Brain microvascular endothelial cell (primary cell): ENCODE measurements around the gene ZYX.
A peak's percentile ranks its signal among the peaks of the same experiment; 100 is the strongest.

Experiments
- DNase-seq: peaks from one replicate; pipeline ENCODE4 v3.0.0-alpha.2; 2020
- H3K27ac ChIP-seq: fragments of 250-450 bp; sonication (Bioruptor Pico); 2 replicates; pipeline ENCODE4 v1.5.1; 2020; ENCODE audit warnings: mild to moderate bottlenecking, moderate library complexity
- H3K27me3 ChIP-seq: fragments of 250-450 bp; sonication (Bioruptor Pico); replicated peaks from 2 replicates; pipeline ENCODE4 v1.5.1; 2020; ENCODE audit warnings: mild to moderate bottlenecking
- H3K36me3 ChIP-seq: fragments of 250-450 bp; sonication (Bioruptor Pico); replicated peaks from 2 replicates; pipeline ENCODE4 v1.5.1; 2020; ENCODE audit warnings: mild to moderate bottlenecking
- H3K4me3 ChIP-seq: 2 replicates; pipeline ENCODE4 v1.5.1; 2011; ENCODE audit warnings: low read depth, mild to moderate bottlenecking, control low read depth, low read length, moderate library complexity
- CTCF ChIP-seq: IDR thresholded peaks from 2 replicates; pipeline ENCODE4 v1.5.1; 2011; ENCODE audit warnings: low read depth, mild to moderate bottlenecking, moderate library complexity, low read length, control low read depth, inconsistent platforms; ENCODE audit errors: missing control alignments
- in situ Hi-C: cut with HindIII; loops from 2 replicates; pipeline ENCODE4 v1.10.0; 2017; ENCODE audit warnings: low sequenced_read_pairs, low pct_ligation_motif_present

Gene ZYX

GRCh38 chr7:143374561-143374960, 6.6 kb upstream of the ZYX start:
- in situ Hi-C loops = no loop called here

GRCh38 chr7:143375298-143376034, 5.7 kb upstream of the ZYX start:
- no peak overlapping the region for H3K4me3 ChIP-seq
- no peaks in the 10 kb centered on the region for H3K27me3 ChIP-seq
- in situ Hi-C loops = no loop called here
- DNase-seq = no peak
- no peaks in the 10 kb centered on the region for H3K36me3 ChIP-seq
- no peak overlapping the region for H3K27ac ChIP-seq
- no peak for TF ChIP-seq CTCF

More at GRCh38 chr7:143374561-143374960, 6.6 kb upstream of the ZYX start:
- H3K27me3 ChIP-seq = no peaks in the 10 kb centered on the region
- no peak overlapping the region for H3K4me3 ChIP-seq
- TF ChIP-seq CTCF = no peak
- H3K27ac ChIP-seq = no peak overlapping the region
- DNase-seq = no peak
- H3K36me3 ChIP-seq = no peaks in the 10 kb centered on the region

DNA sequence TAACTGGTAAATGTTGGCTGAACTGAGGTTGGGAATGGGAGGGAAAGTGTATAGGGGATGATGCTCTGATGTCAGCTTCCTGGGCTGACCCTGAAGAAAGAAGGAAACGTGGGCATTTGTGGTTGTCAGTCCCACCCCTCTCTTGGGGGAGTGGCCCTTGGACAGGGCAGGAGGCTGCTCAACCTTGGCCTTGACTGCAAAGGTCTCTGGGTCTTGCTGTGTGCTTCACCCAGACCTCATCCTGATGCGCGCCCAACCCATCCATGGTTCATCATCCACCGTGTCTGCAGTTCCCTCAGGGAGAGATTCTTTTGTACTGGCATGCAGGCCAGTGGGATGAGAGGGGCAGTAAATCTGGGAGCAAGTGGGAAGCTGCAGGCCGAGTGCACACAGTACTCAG, 4.7 kb upstream of the ZYX start:
- DNase-seq = no peak
- Histone ChIP-seq H3K27me3 (no peaks in the 10 kb centered on the region), H3K27ac (no peak overlapping the region), H3K4me3 (no peak overlapping the region), H3K36me3 (peaks cover 2% of the 10 kb centered on the region)
- TF ChIP-seq CTCF = no peak
- in situ Hi-C loops = no loop called here

DNA sequence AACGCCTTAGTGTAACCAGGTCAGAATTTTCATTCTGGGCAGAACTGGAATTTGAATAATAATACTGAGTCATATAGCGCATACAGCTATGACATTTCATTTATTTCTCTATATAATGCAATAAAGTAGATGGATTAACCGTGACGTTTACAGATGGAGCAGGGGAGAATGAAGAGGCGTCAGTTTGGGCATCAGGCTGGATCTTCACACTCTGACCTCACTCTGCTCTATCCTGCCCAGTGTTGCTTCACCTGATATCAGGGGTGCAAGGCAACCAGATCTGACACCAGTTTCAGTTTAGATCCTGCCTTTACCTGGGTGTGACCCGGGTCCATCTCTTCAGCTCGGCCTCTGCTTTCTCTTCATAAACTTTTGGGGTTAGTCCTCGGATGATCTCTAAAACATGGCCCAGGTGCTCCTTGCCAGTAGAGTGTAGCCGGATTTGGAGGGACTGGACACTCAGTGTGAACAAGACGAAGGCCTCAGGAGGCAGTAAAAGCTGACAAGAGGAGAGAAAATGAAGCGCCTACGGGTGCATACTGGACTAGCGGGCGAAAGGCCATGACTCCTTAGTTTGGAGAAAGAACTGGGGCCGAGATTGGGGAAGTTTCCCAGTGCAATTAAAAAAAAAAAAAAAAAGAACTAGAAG, 1.4 kb upstream of the ZYX start:
- Histone ChIP-seq H3K4me3 (peak overlapping the region; percentile 93), H3K27me3 (no peaks in the 10 kb centered on the region), H3K36me3 (peaks cover 30% of the 10 kb centered on the region), H3K27ac (peak overlapping the region; percentile 99)
- TF ChIP-seq CTCF = no peak
- no peak for DNase-seq
- in situ Hi-C loops = no loop called here

- peak overlapping the region; percentile 93 for H3K4me3 ChIP-seq
- in situ Hi-C loops = no loop called here
- H3K27ac ChIP-seq = peak overlapping the region; percentile 99
- peaks cover 35% of the 10 kb centered on the region for H3K36me3 ChIP-seq
- peak; percentile 89 for DNase-seq
- TF ChIP-seq CTCF = peak; percentile 92
- no peaks in the 10 kb centered on the region for H3K27me3 ChIP-seq
These were observed 892 bp upstream of the ZYX start for GRCh38 chr7:143380260-143380645.
